Measurements from ENCODE around the gene MBTPS1. TPM values are rescaled to one million over a fixed set of nuclear protein-coding genes. Genes with fewer than 3 reads are reported as not detected.

MBTPS1 gene
- total RNA-seq, 1 donor from 2014 or later, result 136 TPM

- H3K4me3 Mint-ChIP-seq (ENCODE audit: unreplicated experiment), result no peak overlapping the region
These were observed 64.6 kb downstream of the MBTPS1 start for GRCh38 chr16:84052071-84052622.

DNA sequence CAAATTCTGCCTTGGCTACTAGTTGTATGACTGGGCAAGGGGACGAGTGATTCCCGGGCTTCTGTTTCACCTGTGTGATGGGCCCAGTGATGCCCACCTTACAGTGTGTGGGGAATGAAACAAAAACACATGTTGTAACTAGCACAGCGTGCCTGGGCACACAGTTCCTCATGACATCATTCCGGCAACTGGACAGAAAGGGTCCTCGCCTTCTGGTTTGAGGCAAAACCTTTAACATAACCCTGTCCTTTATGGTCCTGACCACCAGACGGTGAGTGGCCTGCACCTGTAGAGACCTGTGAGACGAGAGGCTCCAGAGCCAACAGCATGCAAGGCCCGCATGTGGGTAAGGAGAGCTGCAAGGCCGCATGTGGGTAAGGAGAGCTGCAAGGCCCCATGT, 66.4 kb downstream of the MBTPS1 start:
- no peak overlapping the region for H3K4me3 Mint-ChIP-seq (ENCODE audit: unreplicated experiment)
- no peak overlapping the region for H3K27ac Mint-ChIP-seq (ENCODE audit: unreplicated experiment)
- no peak for DNase-seq (ENCODE audit: extremely low spot score, unreplicated experiment)
- no peaks in the 10 kb centered on the region for H3K4me1 Mint-ChIP-seq (ENCODE audit: unreplicated experiment)
- TF ChIP-seq, protein P1, sequence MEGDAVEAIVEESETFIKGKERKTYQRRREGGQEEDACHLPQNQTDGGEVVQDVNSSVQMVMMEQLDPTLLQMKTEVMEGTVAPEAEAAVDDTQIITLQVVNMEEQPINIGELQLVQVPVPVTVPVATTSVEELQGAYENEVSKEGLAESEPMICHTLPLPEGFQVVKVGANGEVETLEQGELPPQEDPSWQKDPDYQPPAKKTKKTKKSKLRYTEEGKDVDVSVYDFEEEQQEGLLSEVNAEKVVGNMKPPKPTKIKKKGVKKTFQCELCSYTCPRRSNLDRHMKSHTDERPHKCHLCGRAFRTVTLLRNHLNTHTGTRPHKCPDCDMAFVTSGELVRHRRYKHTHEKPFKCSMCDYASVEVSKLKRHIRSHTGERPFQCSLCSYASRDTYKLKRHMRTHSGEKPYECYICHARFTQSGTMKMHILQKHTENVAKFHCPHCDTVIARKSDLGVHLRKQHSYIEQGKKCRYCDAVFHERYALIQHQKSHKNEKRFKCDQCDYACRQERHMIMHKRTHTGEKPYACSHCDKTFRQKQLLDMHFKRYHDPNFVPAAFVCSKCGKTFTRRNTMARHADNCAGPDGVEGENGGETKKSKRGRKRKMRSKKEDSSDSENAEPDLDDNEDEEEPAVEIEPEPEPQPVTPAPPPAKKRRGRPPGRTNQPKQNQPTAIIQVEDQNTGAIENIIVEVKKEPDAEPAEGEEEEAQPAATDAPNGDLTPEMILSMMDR (IDR thresholded peaks at IDR 0.05), result no peak
- H3K9me3 Mint-ChIP-seq (ENCODE audit: unreplicated experiment), result no peaks in the 10 kb centered on the region
- no peaks in the 10 kb centered on the region for H3K27me3 Mint-ChIP-seq (ENCODE audit: unreplicated experiment)
- peaks cover 30% of the 10 kb centered on the region for H3K36me3 Mint-ChIP-seq (ENCODE audit: unreplicated experiment)

More at GRCh38 chr16:84052071-84052622, 64.6 kb downstream of the MBTPS1 start:
- Mint-ChIP-seq H3K36me3 (ENCODE audit: unreplicated experiment) (peaks cover 43% of the 10 kb centered on the region), H3K27ac (ENCODE audit: unreplicated experiment) (no peak overlapping the region), H3K4me1 (ENCODE audit: unreplicated experiment) (no peaks in the 10 kb centered on the region), H3K27me3 (ENCODE audit: unreplicated experiment) (no peaks in the 10 kb centered on the region), H3K9me3 (ENCODE audit: unreplicated experiment) (no peaks in the 10 kb centered on the region)
- TF ChIP-seq, protein P1 (IDR thresholded peaks at IDR 0.05), result no peak
- no peak for DNase-seq (ENCODE audit: extremely low spot score, unreplicated experiment)

DNA sequence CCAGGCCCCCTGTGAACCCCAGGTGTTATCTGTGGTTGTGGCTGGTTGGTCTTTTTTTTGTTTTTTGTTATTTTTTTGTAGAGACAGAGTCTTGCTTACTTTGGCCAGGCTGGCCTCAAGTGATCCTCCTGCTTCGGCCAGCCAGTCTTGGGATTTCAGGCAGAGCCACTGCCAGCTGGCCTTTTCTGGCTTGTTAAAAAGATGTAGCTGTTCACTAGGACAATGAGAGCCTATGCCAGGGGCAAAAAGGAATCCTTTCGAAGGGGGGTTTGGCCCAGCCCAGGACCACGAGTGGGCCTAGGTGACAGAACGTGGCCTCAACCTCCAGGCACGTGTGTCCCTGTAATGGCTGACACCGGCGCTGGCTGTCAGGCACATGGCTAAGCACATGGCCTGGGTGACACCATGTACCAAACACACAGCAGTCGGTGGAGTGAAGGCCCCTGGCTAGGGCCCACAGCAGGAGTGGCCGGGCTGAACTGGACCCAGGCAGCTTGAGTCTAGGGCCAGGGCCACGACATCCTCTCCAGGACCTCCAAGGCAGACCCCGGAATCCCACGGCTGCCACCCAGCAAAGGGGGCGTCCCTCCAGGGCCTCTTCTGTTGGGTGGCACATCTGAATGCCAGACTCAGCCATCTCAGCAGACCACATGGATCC, 67.2 kb downstream of the MBTPS1 start:
- Mint-ChIP-seq H3K4me3 (ENCODE audit: unreplicated experiment) (no peak overlapping the region), H3K36me3 (ENCODE audit: unreplicated experiment) (peaks cover 28% of the 10 kb centered on the region), H3K9me3 (ENCODE audit: unreplicated experiment) (no peaks in the 10 kb centered on the region), H3K27me3 (ENCODE audit: unreplicated experiment) (no peaks in the 10 kb centered on the region), H3K27ac (ENCODE audit: unreplicated experiment) (no peak overlapping the region), H3K4me1 (ENCODE audit: unreplicated experiment) (no peaks in the 10 kb centered on the region)
- DNase-seq (ENCODE audit: extremely low spot score, unreplicated experiment), result no peak
- TF ChIP-seq, protein P1 (IDR thresholded peaks at IDR 0.05), result no peak

GRCh38 chr16:84048871-84049270, 67.9 kb downstream of the MBTPS1 start:
- H3K4me3 Mint-ChIP-seq (ENCODE audit: unreplicated experiment), result no peak overlapping the region
- peaks cover under 1% of the 10 kb centered on the region for H3K4me1 Mint-ChIP-seq (ENCODE audit: unreplicated experiment)
- TF ChIP-seq, protein P1 (IDR thresholded peaks at IDR 0.05), result no peak
- H3K27ac Mint-ChIP-seq (ENCODE audit: unreplicated experiment), result no peak overlapping the region
- peaks cover 23% of the 10 kb centered on the region for H3K36me3 Mint-ChIP-seq (ENCODE audit: unreplicated experiment)
- DNase-seq (ENCODE audit: extremely low spot score, unreplicated experiment), result no peak
- H3K27me3 Mint-ChIP-seq (ENCODE audit: unreplicated experiment), result no peaks in the 10 kb centered on the region
- no peaks in the 10 kb centered on the region for H3K9me3 Mint-ChIP-seq (ENCODE audit: unreplicated experiment)

DNA sequence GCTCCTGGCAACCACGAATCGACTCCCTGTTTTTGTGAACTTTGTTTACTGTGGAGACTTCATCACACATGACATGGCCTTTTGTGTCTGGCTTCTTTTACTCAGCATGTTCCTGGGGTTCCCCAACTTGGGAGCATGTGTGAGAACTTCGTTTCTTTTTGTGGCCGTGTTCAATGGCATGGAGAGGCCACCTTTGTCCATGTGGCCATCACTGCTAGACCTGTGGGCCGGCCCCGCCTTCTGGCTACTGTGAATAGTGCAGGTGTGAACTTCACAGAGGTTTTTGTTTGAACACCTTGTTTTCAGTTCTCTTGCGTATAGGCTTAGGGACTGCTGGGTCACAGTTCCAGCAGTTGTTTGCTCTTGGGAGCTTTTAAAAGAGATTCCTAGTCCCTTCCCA, 68.5 kb downstream of the MBTPS1 start:
- no peaks in the 10 kb centered on the region for H3K9me3 Mint-ChIP-seq (ENCODE audit: unreplicated experiment)
- peaks cover 17% of the 10 kb centered on the region for H3K36me3 Mint-ChIP-seq (ENCODE audit: unreplicated experiment)
- no peak overlapping the region for H3K4me3 Mint-ChIP-seq (ENCODE audit: unreplicated experiment)
- DNase-seq (ENCODE audit: extremely low spot score, unreplicated experiment), result no peak
- H3K27me3 Mint-ChIP-seq (ENCODE audit: unreplicated experiment), result no peaks in the 10 kb centered on the region
- peaks cover 3% of the 10 kb centered on the region for H3K4me1 Mint-ChIP-seq (ENCODE audit: unreplicated experiment)
- H3K27ac Mint-ChIP-seq (ENCODE audit: unreplicated experiment), result no peak overlapping the region
- TF ChIP-seq, protein P1 (IDR thresholded peaks at IDR 0.05), result no peak
